Coronary artery (tissue), 2 donors: ENCODE data around the gene REV3L.

ENCODE experiments used
- DNase-seq: peaks from one replicate; pipeline ENCODE4 v3.0.0-alpha.2; 2017; ENCODE audit warnings: low spot score
- H3K27ac ChIP-seq, 2 donors: fragments of 200-600 bp; sonication (generic); one replicate each; pipeline ENCODE4 v1.5.1; 2016 to 2019
- H3K4me3 ChIP-seq: fragments of 200-600 bp; sonication (generic); 2 replicates; pipeline ENCODE4 v1.5.1; 2016; ENCODE audit warnings: mild to moderate bottlenecking, moderate library complexity
- CTCF ChIP-seq: fragments of 200-600 bp; sonication (generic); IDR thresholded peaks from one replicate; pipeline ENCODE4 v1.5.1; 2019; ENCODE audit warnings: antibody characterized with exemption

The REV3L gene

GRCh38 chr6:111283707-111284106, 199.3 kb downstream of the REV3L start:
- no peak overlapping the region for H3K4me3 ChIP-seq
- H3K27ac ChIP-seq = no peak overlapping the region
- DNase-seq = no peak
- no peak for TF ChIP-seq CTCF

GRCh38 chr6:111282515-111282914, 200.5 kb downstream of the REV3L start:
- no peak for DNase-seq

GRCh38 chr6:111280445-111280955, 202.5 kb downstream of the REV3L start:
- Histone ChIP-seq H3K4me3 (no peak overlapping the region), H3K27ac (no peak overlapping the region)
- no peak for DNase-seq
- no peak for TF ChIP-seq CTCF

More at GRCh38 chr6:111282515-111282914, 200.5 kb downstream of the REV3L start:
- no peak overlapping the region for H3K4me3 ChIP-seq
- no peak for TF ChIP-seq CTCF
- H3K27ac ChIP-seq = no peak overlapping the region

GRCh38 chr6:111278731-111279130, 204.3 kb downstream of the REV3L start:
- no peak overlapping the region for H3K4me3 ChIP-seq
- no peak overlapping the region for H3K27ac ChIP-seq
- no peak for TF ChIP-seq CTCF
- DNase-seq = no peak

GRCh38 chr6:111277819-111278218, 205.2 kb downstream of the REV3L start:
- H3K27ac ChIP-seq = no peak overlapping the region
- no peak for TF ChIP-seq CTCF
- DNase-seq = no peak
- H3K4me3 ChIP-seq = no peak overlapping the region

DNA sequence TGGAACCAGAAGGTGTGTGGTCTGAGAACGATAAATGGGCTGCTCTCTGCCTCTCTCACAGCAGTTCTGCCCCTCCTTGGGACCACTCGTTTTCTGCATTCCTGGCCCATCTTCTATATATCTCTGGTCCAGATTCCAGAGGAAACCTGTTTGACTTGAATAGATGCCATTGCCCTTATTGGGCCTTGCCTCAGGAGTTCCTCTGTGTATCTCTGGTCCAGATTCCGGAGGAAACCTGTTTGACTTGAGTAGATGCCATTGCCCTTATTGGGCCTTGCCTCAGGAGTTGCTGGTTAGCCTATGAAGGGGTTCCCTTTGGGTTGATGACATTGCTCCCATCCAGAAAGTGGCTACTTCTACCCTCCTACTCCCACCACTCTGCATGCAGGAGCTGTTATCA, 206.3 kb downstream of the REV3L start:
- H3K4me3 ChIP-seq = no peak overlapping the region
- no peak for DNase-seq
- TF ChIP-seq CTCF = no peak
- no peak overlapping the region for H3K27ac ChIP-seq

DNA sequence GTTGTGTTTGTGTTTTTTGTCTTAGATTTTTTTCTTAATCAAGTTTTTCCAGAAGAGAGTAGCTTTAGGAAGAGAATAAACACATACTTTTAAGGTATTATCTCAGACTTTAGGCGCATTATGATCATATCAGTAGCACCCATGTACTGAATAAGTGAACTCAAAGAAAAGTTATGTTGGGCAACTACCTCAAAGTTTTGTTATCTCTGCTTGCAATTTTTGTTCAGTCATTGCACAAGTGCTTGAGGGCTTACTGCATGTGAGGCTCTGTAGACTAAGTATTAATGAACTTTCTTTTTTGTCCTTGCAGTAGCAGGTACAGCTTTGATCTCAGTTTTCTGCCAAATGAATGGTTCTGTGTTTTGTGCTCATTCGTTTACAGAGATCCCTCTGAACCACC, 206.7 kb downstream of the REV3L start:
- Histone ChIP-seq H3K27ac (no peak overlapping the region), H3K4me3 (no peak overlapping the region)
- no peak for DNase-seq
- TF ChIP-seq CTCF = no peak
